Left forelimb (tissue), 1 donor: Measurements from ENCODE around the gene SBF2.

Experiments
- DNase-seq: peaks from one replicate; pipeline ENCODE4 v3.0.0-alpha.2; 2018; ENCODE audit warnings: low spot score

Gene SBF2

DNA sequence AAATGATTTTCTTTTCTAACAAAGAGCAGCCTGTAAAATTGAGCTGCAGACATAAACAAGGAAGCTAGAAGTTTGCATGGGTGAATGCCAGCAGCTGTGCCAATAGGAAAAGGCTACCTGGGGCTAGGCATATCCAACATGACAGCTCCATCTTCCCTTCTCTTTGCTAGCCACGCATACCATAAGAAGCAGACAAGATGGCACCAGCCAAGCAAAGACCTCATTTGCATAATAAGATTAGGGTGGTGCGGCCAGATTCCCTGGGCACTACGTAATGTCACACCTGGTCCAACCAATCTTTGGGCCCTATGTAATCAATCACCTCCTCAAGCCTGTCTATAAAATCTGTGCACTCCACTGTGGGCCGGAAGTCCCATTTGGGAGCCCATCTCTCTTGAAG is 521.8 kb downstream of the SBF2 start:
- no peak for DNase-seq

- DNase-seq, result no peak
These were observed 522.9 kb downstream of the SBF2 start for GRCh38 chr11:9771071-9771511.

DNA sequence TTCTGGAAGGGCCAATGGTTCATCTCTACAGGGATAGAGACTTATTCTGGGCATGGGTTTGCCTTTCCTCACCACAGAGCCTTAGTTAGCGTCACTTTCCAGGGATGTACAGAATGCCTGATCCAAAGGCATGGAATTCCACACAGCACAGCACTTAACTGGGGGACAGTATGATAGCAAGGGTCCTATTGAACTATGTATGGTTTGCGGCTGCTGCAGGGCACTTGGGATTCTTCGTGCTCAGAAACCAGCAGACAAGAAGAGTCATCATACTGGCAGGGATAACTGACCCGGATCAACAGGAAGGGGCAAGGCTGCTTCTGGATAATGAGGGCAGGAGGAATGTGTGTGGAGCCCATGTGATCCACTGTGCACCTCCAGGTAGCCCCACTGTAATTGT is 524.4 kb downstream of the SBF2 start:
- no peak for DNase-seq

DNA sequence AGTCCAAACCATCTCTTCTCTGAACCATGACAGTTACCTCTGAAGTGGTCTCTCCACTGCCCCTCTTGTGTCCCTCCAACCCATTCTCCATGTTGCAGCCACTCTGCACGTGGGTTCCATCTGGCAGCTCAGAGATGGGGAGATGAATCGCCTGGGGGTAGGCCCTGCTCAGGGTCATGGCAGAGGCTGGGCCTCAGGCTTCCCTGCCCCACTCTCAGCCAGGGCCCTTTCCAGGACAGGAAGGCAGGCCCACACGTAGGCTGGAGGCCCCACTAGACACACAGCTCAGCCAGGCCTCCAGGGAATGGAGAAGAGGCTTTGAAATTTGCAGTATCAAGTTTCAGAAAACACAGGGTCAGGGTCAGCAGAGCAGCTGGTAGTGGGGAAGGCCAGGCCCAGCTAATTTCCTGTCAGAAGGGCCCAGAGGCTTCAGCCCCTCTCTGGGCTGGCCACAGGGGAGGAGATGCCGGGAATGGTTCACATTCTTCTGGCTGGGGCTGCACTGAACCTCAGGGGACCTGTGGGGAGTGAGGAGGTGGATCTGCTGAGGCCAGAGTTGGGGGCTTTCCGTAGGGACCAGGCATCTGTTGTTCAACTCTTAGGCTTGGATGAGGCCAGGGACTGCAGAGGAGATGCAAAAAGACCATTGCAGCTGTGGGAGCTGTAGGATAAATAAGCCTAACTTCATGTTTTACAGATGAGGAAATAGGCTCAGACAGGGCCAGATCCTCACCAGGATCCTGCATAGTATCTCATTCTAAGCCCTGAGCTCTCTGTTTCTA is 528.5 kb downstream of the SBF2 start:
- peak; percentile 84 for DNase-seq

DNA sequence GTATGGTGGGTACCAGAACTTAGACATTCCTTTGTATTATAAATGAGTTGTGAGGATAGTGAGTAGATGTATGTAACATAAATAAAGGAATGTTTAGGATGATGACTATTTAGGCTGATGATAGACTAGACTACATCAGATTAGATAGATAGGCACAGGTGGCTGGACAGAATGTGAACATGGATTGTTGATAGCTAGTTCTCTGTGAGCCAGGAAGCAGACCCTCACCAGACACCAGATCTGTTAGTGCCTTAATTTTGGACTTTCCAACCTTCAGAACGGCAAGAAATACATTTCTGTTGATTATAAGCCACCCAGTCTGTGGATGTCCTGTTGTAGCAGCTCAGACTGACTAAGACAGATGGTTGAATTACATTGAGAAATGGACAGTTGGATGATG is 530.7 kb downstream of the SBF2 start:
- DNase-seq, result no peak

DNA sequence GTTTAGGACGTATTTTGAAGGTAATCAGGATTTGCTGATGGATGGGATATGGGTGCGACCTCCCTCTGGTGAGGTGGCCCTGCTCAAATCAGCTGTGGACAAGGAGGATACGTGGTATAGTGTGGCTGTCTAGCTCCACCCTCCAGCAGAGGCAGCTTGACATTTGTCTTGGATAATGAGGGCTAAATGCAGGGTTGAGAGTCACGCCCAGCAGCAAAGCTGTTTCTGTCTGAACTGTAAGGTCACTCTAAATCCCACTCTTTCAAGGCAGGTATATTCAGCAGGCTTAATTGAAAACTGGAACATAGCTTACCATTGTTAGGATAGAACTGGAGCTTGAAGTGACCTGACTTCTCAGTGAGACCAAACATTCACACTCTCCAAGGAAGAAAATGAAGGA is 531.5 kb downstream of the SBF2 start:
- DNase-seq, result no peak

GRCh38 chr11:9761441-9761945 is 532.5 kb downstream of the SBF2 start:
- DNase-seq, result no peak

DNA sequence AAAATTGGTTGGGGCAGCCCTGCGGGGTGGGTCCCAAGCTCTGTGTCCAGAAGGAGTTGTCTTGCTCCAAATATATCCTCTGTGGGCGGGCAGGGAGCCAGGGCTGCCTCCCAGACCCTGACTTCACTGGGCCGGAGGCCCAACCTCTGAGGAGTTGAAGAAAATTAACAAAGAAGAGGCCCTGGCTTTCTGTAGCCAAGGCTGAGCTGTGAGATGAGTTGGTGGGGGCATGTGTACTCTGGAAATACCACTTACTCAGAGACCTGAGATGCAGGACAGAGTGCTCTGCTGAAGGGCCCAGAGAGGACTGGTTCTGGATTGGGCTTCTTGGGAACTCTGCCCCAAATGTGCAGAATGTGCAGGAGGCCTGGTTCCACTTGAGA is 533.8 kb downstream of the SBF2 start:
- peak; percentile 85 for DNase-seq

DNA sequence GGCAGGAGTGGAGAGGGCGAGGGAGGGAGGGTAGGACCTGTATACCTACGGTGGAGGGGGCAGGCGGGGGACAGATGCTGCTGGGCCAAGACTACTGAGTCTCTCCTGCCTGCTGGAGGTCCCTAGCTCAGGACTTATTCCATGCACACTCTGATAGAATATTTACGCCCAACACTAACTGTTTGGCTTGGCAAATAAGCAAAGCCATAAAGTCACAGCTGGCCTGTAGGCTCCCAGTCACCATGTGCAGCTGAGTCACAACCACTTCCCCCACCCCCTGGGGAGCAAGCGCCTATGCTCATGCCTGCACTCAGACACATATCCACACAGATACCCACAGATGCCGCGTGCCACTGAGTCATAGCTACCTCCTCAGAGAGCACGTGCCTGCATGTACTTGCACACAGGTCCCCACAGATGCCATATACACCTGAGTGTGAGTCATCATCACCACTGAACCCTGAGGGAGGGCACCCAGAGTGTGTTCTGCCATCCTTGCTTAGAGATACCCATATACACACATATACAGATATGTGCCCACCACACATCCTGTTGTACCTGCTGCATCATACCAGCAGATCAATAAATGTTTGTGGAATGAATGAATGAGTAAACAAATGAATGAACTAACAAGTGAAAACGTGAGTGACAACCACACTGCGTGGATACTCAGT is 534.4 kb downstream of the SBF2 start:
- DNase-seq, result no peak

DNA sequence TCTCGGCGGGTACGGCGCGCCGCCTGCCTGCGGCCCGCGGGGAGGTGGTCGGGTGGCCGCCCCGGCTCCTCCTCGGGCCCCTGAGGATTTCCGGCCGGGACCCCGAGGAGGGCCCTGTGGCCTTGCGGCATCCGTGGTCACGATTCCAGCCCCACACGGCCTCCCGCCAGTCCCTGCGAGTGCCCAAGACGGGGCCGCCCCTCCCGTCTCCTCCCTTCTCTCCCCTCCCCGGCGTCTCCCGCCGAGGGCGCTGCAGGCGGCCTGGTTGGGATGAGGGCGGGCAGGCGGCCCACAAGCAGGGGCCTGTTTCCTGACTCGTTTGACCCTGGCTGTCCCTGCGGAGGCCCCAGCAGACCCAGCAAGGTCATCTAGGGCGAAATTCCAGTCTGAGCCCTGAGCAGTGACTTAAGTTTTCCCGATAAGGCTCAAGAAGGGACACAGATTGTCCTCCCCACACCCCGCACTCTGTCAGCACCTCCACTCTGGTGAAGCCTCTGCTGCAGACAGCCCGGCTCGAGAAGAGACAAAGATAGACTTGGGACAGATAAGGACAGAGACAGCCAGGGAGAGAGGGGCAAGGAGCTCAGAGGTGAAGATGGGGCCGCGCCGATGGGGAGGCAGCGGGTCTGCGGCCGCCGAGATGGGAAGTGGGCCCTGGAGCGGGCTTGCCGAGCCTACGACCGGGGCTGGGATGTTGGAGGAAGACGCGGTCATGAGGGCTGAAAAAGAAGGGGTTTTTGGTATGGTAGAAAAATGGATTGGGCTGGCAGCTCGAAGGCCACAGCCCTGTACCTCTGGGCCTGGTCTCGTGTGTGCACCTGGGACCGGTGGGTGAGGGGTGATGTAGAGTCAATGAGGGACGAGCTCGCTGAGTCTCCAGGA is 535.1 kb downstream of the SBF2 start:
- peak; percentile 84 for DNase-seq

GRCh38 chr11:9757809-9758636 is 536.0 kb downstream of the SBF2 start:
- DNase-seq, result peak; percentile 89

DNA sequence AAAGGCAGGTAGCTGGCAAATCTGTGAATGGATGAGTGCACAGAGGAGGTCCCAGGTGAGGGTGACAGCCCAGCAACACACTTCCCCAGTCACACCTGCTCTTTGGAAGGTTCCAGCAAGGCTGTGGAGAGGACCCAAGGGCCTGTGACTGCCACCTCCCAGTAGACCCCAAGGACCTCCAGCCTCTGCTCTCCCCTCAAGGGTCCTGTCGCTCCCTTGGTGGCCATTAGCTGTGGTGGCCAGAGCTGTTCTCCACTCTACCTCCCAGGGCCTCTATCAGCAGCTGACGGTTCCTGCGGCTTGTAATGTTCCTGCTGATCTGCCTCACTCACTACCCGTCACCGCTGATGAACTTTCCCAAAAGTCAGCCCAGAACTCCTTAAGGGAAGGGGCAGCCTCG is 537.1 kb downstream of the SBF2 start:
- DNase-seq, result no peak

GRCh38 chr11:9756461-9756860 is 537.6 kb downstream of the SBF2 start:
- DNase-seq, result no peak

DNA sequence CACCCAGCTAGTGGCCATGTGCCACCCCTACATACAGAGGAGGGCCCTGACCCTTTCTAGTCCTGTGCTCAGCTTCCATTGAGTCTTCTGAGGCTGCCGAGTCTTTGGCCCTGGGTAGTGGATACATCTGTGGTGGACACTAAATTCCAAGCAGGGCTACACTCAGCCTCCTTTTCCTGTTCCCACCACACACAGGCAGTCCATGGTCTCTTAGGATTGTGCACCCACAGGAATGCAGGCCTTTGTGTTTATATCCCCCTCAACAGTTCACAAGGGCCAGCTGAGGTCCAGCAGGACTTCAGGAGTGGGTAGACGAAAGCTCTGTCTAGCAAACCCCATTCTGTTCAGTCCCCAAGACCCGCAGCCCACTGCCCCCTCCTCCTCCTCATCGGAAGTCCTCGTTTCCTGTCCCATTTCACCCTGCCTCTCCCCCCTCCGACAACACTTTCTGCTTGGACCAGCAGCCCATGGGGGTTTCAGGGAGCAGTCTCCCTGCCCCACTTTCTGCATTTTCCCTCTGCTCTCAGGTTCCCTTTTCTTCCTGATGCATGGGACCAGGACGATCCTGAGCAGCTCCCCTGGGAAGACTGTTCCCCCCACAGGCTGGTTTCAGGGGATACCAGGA is 538.3 kb downstream of the SBF2 start:
- DNase-seq, result no peak

DNA sequence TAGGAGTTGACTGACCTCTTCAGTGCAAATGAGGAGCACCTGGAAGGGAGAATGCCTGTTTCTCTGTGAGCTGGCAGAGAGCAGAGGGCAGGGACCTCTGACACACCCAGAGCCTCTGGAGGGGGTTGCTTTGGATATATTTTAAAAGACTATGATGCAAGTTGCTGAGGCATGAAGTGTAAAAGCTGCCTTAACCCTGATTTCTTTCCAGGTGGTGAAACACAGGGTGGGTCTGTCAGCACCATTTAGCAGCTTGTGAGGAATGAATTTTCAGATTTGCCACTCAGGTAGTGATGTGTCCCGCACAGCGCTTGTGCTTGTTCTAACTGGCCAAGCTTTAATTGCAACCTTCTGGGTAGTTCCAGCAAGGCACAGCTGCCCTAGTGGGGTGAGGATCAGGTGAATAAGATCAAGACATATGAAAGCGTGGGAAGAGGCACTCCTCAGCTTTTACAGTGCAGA is 540.0 kb downstream of the SBF2 start:
- DNase-seq, result no peak

DNA sequence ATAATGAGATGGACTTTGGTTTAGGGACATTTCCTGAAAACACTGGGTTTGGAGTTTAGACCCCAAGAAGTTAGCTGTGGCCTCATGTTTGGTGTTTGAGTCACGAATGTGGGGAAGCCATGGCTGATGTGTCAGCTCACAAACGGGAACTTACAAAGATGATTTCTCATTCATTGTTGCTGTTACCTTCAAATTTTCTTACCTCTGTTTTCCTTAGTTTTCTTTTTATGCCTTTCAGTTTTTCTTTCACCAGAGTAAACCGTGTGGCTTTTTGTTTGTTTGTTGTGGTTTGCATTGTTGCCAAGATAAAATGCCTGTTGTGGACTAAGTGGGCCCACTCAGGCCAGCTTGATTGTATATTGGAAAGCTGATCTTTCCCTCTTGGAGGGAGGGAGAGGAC is 541.0 kb downstream of the SBF2 start:
- no peak for DNase-seq

- DNase-seq, result no peak
These were observed 541.9 kb downstream of the SBF2 start for GRCh38 chr11:9752091-9752490.

- no peak for DNase-seq
These were observed 543.5 kb downstream of the SBF2 start for GRCh38 chr11:9750551-9750950.

DNA sequence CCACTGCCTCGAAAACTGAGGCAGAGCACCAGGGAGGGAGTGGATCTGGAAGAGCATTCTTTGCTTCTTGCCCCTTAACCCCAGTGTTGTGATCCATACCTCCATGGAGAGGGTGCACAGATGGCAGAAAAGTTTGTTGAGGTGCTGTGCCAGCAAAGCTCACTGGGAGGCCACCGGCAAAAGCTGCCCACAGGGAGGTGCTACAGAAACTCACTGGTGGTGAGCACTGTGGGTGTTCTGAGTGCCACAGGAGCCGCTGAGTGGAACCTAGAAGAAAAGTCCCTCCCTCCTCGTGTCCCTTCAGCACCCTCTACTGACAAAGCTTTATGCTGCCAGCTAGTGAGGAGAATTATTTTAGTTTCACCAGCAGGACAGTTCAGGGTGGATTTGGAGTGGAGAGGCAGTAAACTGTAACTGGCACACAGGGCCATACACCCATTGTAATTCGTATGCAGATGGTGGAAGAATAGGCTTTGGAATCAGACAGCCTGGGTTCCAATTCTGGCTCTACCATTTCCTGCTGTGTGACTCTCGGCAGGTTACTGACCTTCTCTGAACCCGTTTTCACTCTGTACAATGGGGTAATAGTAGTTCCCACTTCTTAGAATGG is 545.6 kb downstream of the SBF2 start:
- DNase-seq, result no peak

- DNase-seq, result no peak
These were observed 546.2 kb downstream of the SBF2 start for GRCh38 chr11:9747828-9748227.

DNA sequence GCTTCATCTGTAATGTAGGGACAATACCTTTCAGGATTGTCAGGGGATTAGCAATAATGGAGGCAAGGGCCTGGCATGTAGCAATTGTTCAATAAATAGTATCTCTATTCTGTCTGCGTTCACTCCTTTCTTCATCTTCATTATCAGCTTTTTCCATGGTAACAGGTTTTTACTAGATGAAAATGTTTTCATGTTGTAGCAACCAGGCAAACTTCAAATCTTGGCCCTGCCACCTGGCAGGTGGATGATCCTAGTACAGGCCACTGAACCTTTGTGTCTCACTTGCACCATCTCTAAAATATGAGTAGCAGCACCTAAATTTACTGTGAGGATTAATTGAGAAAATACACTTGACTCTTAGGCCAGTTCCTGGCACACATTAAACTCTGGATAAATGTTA is 546.8 kb downstream of the SBF2 start:
- no peak for DNase-seq
